Loucy (cell line): ENCODE data around the gene ARID1B.

Experiments used
- CTCF ChIP-seq: fragments of 200-600 bp; sonication (generic); conservative IDR thresholded peaks from 2 replicates; pipeline ENCODE4 v1.5.1; 2014; ENCODE audit warnings: mild to moderate bottlenecking, antibody characterized with exemption, low read length
- EZH2phosphoT487 ChIP-seq: fragments of 200-600 bp; IDR thresholded peaks from 2 replicates; pipeline ENCODE4 v1.6.1; 2018; ENCODE audit warnings: antibody characterized with exemption, mild to moderate bottlenecking, moderate library complexity, borderline replicate concordance

- TF ChIP-seq CTCF (no peak), EZH2phosphoT487 (no peak)
Observed at GRCh38 chr6:156975414-156975813, 198.2 kb downstream of the ARID1B start.
